Astrocyte (in vitro differentiated cells and primary cell): ENCODE results near the gene THAP2.

Experiments
- EZH2 ChIP-seq: IDR thresholded peaks from 2 replicates; pipeline ENCODE4 v1.6.1; 2012; ENCODE audit warnings: mild to moderate bottlenecking, low read length, inconsistent platforms; ENCODE audit not compliant: insufficient read depth
- TF ChIP-seq, protein P1 (sequence below): IDR thresholded peaks from 2 replicates; pipeline ENCODE4 v1.5.1; 2011; ENCODE audit warnings: low read depth, mild to moderate bottlenecking, inconsistent platforms, low read length, moderate library complexity; ENCODE audit not compliant: insufficient read depth

DNA sequence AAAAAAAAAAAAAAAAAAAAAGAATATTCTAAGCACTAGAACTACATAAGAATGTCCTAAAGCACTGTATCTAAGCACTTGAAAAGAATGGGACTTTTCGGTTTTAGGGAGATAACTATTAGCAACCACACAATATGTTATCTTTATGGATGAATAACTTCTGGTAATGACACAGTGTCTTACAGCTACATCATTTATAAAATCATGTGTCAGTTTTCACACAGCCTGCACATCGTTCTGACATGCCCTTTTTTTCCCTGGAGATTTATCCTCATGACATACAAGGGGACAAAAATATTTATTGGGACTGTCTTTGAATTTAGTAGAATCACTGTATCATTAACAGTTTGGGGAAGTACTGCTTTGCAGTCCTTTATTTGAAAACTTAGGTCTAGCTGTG lies 39.1 kb downstream of the THAP2 start:
- TF ChIP-seq, protein P1, sequence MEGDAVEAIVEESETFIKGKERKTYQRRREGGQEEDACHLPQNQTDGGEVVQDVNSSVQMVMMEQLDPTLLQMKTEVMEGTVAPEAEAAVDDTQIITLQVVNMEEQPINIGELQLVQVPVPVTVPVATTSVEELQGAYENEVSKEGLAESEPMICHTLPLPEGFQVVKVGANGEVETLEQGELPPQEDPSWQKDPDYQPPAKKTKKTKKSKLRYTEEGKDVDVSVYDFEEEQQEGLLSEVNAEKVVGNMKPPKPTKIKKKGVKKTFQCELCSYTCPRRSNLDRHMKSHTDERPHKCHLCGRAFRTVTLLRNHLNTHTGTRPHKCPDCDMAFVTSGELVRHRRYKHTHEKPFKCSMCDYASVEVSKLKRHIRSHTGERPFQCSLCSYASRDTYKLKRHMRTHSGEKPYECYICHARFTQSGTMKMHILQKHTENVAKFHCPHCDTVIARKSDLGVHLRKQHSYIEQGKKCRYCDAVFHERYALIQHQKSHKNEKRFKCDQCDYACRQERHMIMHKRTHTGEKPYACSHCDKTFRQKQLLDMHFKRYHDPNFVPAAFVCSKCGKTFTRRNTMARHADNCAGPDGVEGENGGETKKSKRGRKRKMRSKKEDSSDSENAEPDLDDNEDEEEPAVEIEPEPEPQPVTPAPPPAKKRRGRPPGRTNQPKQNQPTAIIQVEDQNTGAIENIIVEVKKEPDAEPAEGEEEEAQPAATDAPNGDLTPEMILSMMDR: no peak
- no peak for TF ChIP-seq EZH2
